Measurements from ENCODE around the gene ELMO1.

DNA sequence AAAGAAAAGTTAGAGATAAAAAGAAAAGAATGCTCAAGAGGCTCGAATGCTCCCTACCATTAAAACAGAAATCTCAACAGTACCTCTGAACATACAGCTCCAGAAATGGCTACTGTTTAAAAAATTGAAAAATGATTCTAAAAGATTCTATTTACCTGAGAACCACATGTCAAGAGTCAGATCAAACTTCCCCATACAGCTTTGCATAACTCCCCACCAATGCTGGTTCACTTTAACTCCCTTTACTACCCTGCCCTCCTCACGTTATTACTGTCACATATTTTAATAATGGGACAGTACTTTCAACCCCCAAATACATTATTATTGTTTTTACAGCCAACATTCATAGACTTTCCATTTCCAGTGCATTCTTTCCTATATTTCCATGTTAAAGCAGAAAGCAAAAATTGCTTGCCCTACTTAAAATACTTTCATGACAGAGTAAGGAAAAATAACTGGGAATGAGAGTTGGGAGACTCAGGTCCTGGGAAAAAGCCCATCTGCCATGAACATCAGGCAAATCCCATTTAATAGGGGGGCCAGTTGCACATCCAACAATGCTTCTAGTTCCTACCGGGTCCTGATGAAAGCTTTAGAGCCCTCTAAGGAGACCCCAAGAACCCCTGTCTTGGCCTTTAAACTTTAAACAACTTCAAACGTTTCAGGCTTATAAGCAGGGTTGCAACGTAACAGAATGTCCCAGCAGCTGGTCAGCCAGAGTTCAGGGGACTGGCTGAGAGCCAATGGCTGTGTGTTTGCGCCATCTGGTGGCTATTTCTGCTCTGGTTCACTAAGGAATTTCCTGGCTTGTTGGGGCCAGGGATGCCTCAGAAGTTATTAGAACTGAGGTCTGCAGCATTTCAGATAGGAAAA is 247.4 kb downstream of the ELMO1 start:
- TF ChIP-seq EZH2 (IDR thresholded peaks at IDR 0.05; ENCODE audit: low read length, unreplicated experiment), result no peak
- TF ChIP-seq CTCF (conservative IDR thresholded peaks at IDR 0.05; ENCODE audit: low read depth, low read length), result peak; percentile 90
- no peak for TF ChIP-seq EZH2phosphoT487 (IDR thresholded peaks at IDR 0.05; ENCODE audit: borderline replicate concordance, low read length)
